OCI-LY1 (cell line): ENCODE data around the gene SLC9A9.

Source experiments
- CTCF ChIP-seq: fragments of 200-600 bp; sonication (generic), shearing (Covaris generic); IDR thresholded peaks from 2 replicates; pipeline ENCODE4 v1.5.1; 2017; ENCODE audit warnings: mild to moderate bottlenecking, antibody characterized with exemption, low read length, moderate library complexity, mixed read lengths
- EZH2 ChIP-seq: fragments of 200-600 bp; sonication (generic), shearing (Covaris generic); IDR thresholded peaks from 2 replicates; pipeline ENCODE4 v1.8.0; 2017; ENCODE audit warnings: borderline replicate concordance, mixed run types, mild to moderate bottlenecking, antibody characterized with exemption, low read length, moderate library complexity, mixed read lengths

- TF ChIP-seq CTCF, result no peak
- no peak for TF ChIP-seq EZH2
Observed at GRCh38 chr3:143712522-143712921, 135.7 kb downstream of the SLC9A9 start.
